ENCODE measurements around the gene ST8SIA3.

The ST8SIA3 gene

GRCh38 chr18:57359433-57359832 is 7.1 kb downstream of the ST8SIA3 start:
- H3K4me3 ChIP-seq (ENCODE audit: control insufficient read depth, low read depth, low read length): no peak overlapping the region
- TF ChIP-seq, protein P1, sequence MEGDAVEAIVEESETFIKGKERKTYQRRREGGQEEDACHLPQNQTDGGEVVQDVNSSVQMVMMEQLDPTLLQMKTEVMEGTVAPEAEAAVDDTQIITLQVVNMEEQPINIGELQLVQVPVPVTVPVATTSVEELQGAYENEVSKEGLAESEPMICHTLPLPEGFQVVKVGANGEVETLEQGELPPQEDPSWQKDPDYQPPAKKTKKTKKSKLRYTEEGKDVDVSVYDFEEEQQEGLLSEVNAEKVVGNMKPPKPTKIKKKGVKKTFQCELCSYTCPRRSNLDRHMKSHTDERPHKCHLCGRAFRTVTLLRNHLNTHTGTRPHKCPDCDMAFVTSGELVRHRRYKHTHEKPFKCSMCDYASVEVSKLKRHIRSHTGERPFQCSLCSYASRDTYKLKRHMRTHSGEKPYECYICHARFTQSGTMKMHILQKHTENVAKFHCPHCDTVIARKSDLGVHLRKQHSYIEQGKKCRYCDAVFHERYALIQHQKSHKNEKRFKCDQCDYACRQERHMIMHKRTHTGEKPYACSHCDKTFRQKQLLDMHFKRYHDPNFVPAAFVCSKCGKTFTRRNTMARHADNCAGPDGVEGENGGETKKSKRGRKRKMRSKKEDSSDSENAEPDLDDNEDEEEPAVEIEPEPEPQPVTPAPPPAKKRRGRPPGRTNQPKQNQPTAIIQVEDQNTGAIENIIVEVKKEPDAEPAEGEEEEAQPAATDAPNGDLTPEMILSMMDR (IDR thresholded peaks at IDR 0.05; ENCODE audit: control insufficient read depth, insufficient read depth, low read depth, low read length, missing control alignments): no peak
- no peak for DNase-seq (ENCODE audit: low read depth)

DNA sequence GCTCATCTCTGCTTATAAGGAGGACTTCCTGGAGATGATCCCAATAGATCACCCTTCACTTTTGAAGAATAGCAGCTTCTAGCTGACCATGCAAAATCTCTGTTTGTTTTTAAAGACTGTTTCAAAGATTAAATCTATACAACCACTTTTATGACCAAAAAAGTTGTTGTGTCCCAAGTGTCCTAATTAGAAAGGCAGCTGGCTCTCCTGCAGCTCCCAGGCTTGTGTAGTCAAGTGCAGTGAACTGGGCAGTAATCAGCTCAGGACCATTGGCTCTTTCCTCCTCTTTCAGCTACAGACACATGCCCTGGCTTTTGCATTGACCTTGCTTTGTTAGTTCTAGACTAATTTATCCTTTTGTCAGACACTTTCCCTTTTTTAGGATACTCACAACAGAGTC is 10.4 kb downstream of the ST8SIA3 start:
- no peak overlapping the region for H3K4me3 ChIP-seq (ENCODE audit: control insufficient read depth, low read depth, low read length)
- TF ChIP-seq, protein P1 (IDR thresholded peaks at IDR 0.05; ENCODE audit: control insufficient read depth, insufficient read depth, low read depth, low read length, missing control alignments): no peak
- no peak for DNase-seq (ENCODE audit: low read depth)

- TF ChIP-seq, protein P1 (IDR thresholded peaks at IDR 0.05; ENCODE audit: control insufficient read depth, insufficient read depth, low read depth, low read length, missing control alignments): no peak
- H3K4me3 ChIP-seq (ENCODE audit: control insufficient read depth, low read depth, low read length): no peak overlapping the region
- no peak for DNase-seq (ENCODE audit: low read depth)
Measured at GRCh38 chr18:57364460-57364859, 12.1 kb downstream of the ST8SIA3 start.

DNA sequence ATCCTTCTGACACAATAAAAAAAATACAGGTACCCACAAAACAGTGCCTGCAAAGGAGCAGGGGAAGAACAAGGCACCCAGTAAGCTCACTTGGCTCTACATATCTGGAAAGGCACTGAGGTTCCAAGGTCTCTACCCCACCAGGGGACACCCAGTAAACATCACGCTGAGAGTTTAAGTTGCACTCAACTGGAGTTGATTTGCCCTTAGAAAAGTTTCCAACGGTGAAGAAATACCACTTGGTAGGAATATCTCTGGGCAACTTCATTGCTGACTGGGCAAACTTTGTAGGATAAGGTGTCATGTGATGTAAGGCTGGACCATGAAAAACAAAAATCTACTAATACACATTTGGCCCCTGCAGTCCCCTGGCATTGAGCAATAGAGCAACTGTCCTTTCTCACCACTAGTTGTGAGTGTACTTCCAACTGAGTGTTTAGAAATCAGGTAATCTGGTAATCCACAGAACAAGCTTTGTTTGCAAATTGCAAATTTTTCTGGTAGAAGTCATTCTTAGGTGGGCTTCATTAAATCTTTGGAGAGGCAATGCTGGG is 14.2 kb downstream of the ST8SIA3 start:
- TF ChIP-seq, protein P1 (IDR thresholded peaks at IDR 0.05; ENCODE audit: control insufficient read depth, insufficient read depth, low read depth, low read length, missing control alignments): no peak
- no peak overlapping the region for H3K4me3 ChIP-seq (ENCODE audit: control insufficient read depth, low read depth, low read length)
- DNase-seq (ENCODE audit: low read depth): no peak

DNA sequence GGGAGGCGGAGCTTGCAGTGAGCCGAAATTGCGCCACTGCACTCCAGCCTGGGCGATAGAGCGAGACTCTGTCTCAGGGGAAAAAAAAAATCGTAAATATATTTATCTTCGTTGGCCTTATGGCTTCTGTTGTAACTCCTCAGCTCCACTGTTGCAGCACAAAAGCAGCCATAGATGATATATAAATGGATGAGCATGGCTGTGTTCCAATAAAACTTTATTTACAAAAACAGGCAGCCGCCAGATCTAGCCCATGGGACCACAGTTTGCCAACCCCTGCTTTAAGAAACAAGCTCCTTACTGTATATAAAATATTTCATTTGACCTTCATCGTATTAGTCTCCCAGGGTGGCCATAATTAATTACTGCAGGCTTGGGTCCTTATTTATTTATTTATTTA is 20.1 kb downstream of the ST8SIA3 start:
- H3K4me3 ChIP-seq (ENCODE audit: control insufficient read depth, low read depth, low read length): no peak overlapping the region
- no peak for DNase-seq (ENCODE audit: low read depth)
- TF ChIP-seq, protein P1 (IDR thresholded peaks at IDR 0.05; ENCODE audit: control insufficient read depth, insufficient read depth, low read depth, low read length, missing control alignments): no peak

DNA sequence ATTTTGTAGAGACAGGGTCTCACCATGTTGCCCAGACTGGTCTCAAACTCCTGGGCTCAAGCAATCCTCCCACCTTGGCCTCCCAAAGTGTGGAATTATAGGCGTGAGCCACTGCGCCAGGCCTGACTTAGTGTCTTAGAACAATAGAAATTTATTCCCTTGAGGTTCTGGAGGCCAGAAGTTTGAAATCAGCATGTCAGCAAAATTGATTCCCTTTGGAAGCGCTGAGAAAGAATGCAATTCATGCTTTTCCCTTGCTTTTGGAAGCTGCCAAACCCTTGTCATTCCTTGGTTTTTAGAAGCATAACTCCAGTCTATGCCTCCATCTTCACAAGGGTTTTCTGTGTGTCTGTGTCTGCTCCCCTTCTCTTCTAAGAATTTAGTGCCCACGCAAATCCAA is 20.7 kb downstream of the ST8SIA3 start:
- TF ChIP-seq, protein P1 (IDR thresholded peaks at IDR 0.05; ENCODE audit: control insufficient read depth, insufficient read depth, low read depth, low read length, missing control alignments): no peak
- no peak overlapping the region for H3K4me3 ChIP-seq (ENCODE audit: control insufficient read depth, low read depth, low read length)
- DNase-seq (ENCODE audit: low read depth): no peak

DNA sequence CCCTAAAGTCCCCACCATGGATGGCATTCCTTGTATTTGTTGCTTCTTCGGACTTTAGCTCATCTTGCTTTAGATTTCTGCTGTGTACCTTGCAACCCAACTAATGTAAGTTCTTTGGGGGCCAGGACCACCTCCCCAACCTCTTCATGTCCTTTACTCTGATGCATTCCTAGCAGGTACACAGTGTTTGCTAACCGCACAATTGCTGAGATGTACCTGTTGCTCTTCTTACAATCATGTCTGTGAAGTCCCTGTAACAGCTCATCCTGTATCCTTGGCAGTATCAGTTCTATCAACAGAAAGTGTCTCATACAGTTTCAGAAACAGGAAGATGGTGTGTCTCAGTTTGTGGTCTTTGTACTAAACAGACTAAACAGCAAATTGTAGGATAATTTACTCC is 24.1 kb downstream of the ST8SIA3 start:
- H3K4me3 ChIP-seq (ENCODE audit: control insufficient read depth, low read depth, low read length): no peak overlapping the region
- TF ChIP-seq, protein P1 (IDR thresholded peaks at IDR 0.05; ENCODE audit: control insufficient read depth, insufficient read depth, low read depth, low read length, missing control alignments): no peak
- DNase-seq (ENCODE audit: low read depth): no peak
